IMR-90 (cell line): ENCODE results near the gene NOD1. TPM values are rescaled to one million over a fixed set of nuclear protein-coding genes. Genes with fewer than 3 reads are reported as not detected.

Source experiments
- ATAC-seq: fragments of 200-7000 bp; cut with Tn5 transposase; 2 replicates; pipeline ENCODE4 v1.9.1; 2020; ENCODE audit warnings: low read depth, mild to moderate bottlenecking, moderate library complexity
- BruUV-seq: library from RNA; stranded (reverse); fragments of 400-500 nt; replicated peaks from 2 replicates; lab custom pipeline; 2021; lab: Mats Ljungman, UMichigan
- CTCF ChIA-PET: fragments of 300-600 bp; formaldehyde crosslinking; extraction: SDS; loops from one replicate; lab custom pipeline; 2021; ENCODE audit warnings: antibody characterized with exemption; lab: Yijun Ruan, JAX
- POLR2A ChIA-PET: fragments of 300-600 bp; sonication (Branson Sonifier 250); formaldehyde crosslinking; loops from one replicate; lab custom pipeline; 2022; ENCODE audit warnings: antibody characterized with exemption; ENCODE audit not compliant: unreplicated experiment; lab: Charles Lee
- DNase-seq: peaks from one replicate; pipeline ENCODE4 v3.0.0; 2013
- H2AFZ ChIP-seq: replicated peaks from 2 replicates; pipeline ENCODE3; 2013; ENCODE audit warnings: low read length, mild to moderate bottlenecking; ENCODE audit not compliant: poor library complexity
- H2AK5ac ChIP-seq: 2 replicates; pipeline ENCODE4 v1.6.1; 2013; ENCODE audit warnings: low read depth, low read length, inconsistent platforms
- H2AK9ac ChIP-seq: replicated peaks from 2 replicates; pipeline ENCODE3; 2013; ENCODE audit warnings: mild to moderate bottlenecking, low read depth, low read length, moderate library complexity; ENCODE audit not compliant: poor library complexity
- H2BK120ac ChIP-seq: 2 replicates; pipeline ENCODE4 v1.6.1; 2013; ENCODE audit warnings: low read depth, low read length, inconsistent platforms
- H2BK15ac ChIP-seq: 3 replicates; pipeline ENCODE4 v1.6.1; 2013; ENCODE audit warnings: low read depth, low read length, inconsistent platforms
- H2BK20ac ChIP-seq: 2 replicates; pipeline ENCODE4 v1.6.1; 2013; ENCODE audit warnings: low read depth, mild to moderate bottlenecking, inconsistent platforms, low read length, moderate library complexity
- H2BK5ac ChIP-seq: 2 replicates; pipeline ENCODE4 v1.6.1; 2013; ENCODE audit warnings: mild to moderate bottlenecking, low read depth, low read length, inconsistent platforms; ENCODE audit not compliant: poor library complexity, severe bottlenecking
- H3K14ac ChIP-seq: replicated peaks from 2 replicates; pipeline ENCODE4 v1.6.1; 2013; ENCODE audit warnings: low read depth, low read length, inconsistent platforms
- H3K18ac ChIP-seq: 2 replicates; pipeline ENCODE4 v1.6.1; 2013; ENCODE audit warnings: low read depth, low read length, control low read depth
- H3K23ac ChIP-seq: 2 replicates; pipeline ENCODE4 v1.6.1; 2013; ENCODE audit warnings: low read depth, low read length, inconsistent platforms
- H3K27ac ChIP-seq: 2 replicates; pipeline ENCODE4 v1.5.1; 2013; ENCODE audit warnings: mild to moderate bottlenecking, control low read depth, low read length; ENCODE audit not compliant: insufficient read depth
- H3K27me3 ChIP-seq: 2 replicates; pipeline ENCODE4 v1.6.1; 2013; ENCODE audit warnings: low read length; ENCODE audit not compliant: control insufficient read depth, insufficient read depth
- H3K36me3 ChIP-seq: 2 replicates; pipeline ENCODE4 v1.6.1; 2013; ENCODE audit warnings: low read length, mixed read lengths; ENCODE audit not compliant: control insufficient read depth, insufficient read depth
- H3K4ac ChIP-seq: 2 replicates; pipeline ENCODE4 v1.6.1; 2013; ENCODE audit warnings: low read depth, low read length, inconsistent platforms
- H3K4me1 ChIP-seq: 2 replicates; pipeline ENCODE4 v1.6.1; 2013; ENCODE audit warnings: low read length, mixed read lengths; ENCODE audit not compliant: control insufficient read depth, insufficient read depth
- H3K4me2 ChIP-seq: 2 replicates; pipeline ENCODE4 v1.6.1; 2013; ENCODE audit warnings: low read depth, mild to moderate bottlenecking, control low read depth, low read length, moderate library complexity
- H3K4me3 ChIP-seq: 2 replicates; pipeline ENCODE4 v1.5.1; 2013; ENCODE audit warnings: low read depth, mild to moderate bottlenecking, control low read depth, low read length, moderate library complexity; ENCODE audit not compliant: insufficient read depth
- H3K56ac ChIP-seq: 2 replicates; pipeline ENCODE4 v1.6.1; 2013; ENCODE audit warnings: low read length, inconsistent platforms; ENCODE audit not compliant: insufficient read depth; ENCODE audit errors: extremely low read depth
- H3K79me1 ChIP-seq, 2 experiments: 2 replicates each; pipeline ENCODE4 v1.6.1; 2013; ENCODE audit warnings: low read length in 2 of 2, inconsistent platforms in 1 of 2, low read depth in 1 of 2
- H3K9ac ChIP-seq: 2 replicates; pipeline ENCODE4 v1.6.1; 2013; ENCODE audit warnings: low read depth, low read length, control low read depth
- H3K9me1 ChIP-seq: 2 replicates; pipeline ENCODE4 v1.6.1; 2013; ENCODE audit warnings: low read length, inconsistent platforms; ENCODE audit not compliant: insufficient read depth
- H3K9me3 ChIP-seq: 2 replicates; pipeline ENCODE4 v1.6.1; 2013; ENCODE audit warnings: low read length; ENCODE audit not compliant: control insufficient read depth, insufficient read depth
- H4K20me1 ChIP-seq: 2 replicates; pipeline ENCODE4 v1.6.1; 2013; ENCODE audit warnings: low read length, inconsistent platforms; ENCODE audit not compliant: insufficient read depth
- H4K5ac ChIP-seq: 2 replicates; pipeline ENCODE4 v1.6.1; 2013; ENCODE audit warnings: mild to moderate bottlenecking, low read depth, low read length, control low read depth
- H4K8ac ChIP-seq, 2 experiments: 2 replicates each; pipeline ENCODE4 v1.6.1; 2013; ENCODE audit warnings: low read depth in 2 of 2, low read length in 2 of 2, control low read depth in 1 of 2, inconsistent platforms in 1 of 2
- H4K91ac ChIP-seq: 2 replicates; pipeline ENCODE4 v1.6.1; 2013; ENCODE audit warnings: low read depth, low read length, inconsistent platforms; ENCODE audit not compliant: insufficient read depth
- BHLHE40 ChIP-seq: fragments of 150-350 bp; IDR thresholded peaks from 2 replicates; pipeline ENCODE4 v1.6.1; 2016; ENCODE audit warnings: mild to moderate bottlenecking, low read depth, low read length
- CEBPB ChIP-seq: IDR thresholded peaks from 2 replicates; pipeline ENCODE4 v1.6.1; 2012; ENCODE audit warnings: low read depth, low read length, improper control_type of control experiment
- CHD1 ChIP-seq: IDR thresholded peaks from 2 replicates; pipeline ENCODE4 v1.6.1; 2012; ENCODE audit warnings: low read depth, low read length, improper control_type of control experiment
- CTCF ChIP-seq: conservative IDR thresholded peaks from 2 replicates; pipeline ENCODE4 v1.5.1; 2012; ENCODE audit warnings: mild to moderate bottlenecking, low read depth, low read length, improper control_type of control experiment
- ELK1 ChIP-seq: fragments of 150-350 bp; IDR thresholded peaks from 2 replicates; pipeline ENCODE4 v1.6.1; 2016; ENCODE audit warnings: low read depth, mild to moderate bottlenecking, low read length, moderate library complexity, borderline replicate concordance
- FOS ChIP-seq: fragments of 150-350 bp; IDR thresholded peaks from 2 replicates; pipeline ENCODE4 v1.6.1; 2016; ENCODE audit warnings: low read depth, low read length
- MAFK ChIP-seq: IDR thresholded peaks from 2 replicates; pipeline ENCODE4 v1.6.1; 2012; ENCODE audit warnings: low read depth, low read length, improper control_type of control experiment
- MAZ ChIP-seq: IDR thresholded peaks from 2 replicates; pipeline ENCODE4 v1.6.1; 2012; ENCODE audit warnings: low read depth, mild to moderate bottlenecking, low read length, improper control_type of control experiment, moderate library complexity, borderline replicate concordance
- MXI1 ChIP-seq: IDR thresholded peaks from 2 replicates; pipeline ENCODE4 v1.6.1; 2012; ENCODE audit warnings: low read depth, mild to moderate bottlenecking, low read length, moderate library complexity, borderline replicate concordance
- NFE2L2 ChIP-seq: fragments of 150-350 bp; IDR thresholded peaks from 2 replicates; pipeline ENCODE4 v1.6.1; 2016; ENCODE audit warnings: low read depth, mild to moderate bottlenecking, low read length
- POLR2A ChIP-seq: IDR thresholded peaks from 2 replicates; pipeline ENCODE4 v1.6.1; 2012; ENCODE audit warnings: mild to moderate bottlenecking, low read depth, low read length
- RAD21 ChIP-seq: IDR thresholded peaks from 2 replicates; pipeline ENCODE4 v1.6.1; 2012; ENCODE audit warnings: low read length, improper control_type of control experiment
- RFX5 ChIP-seq: IDR thresholded peaks from 2 replicates; pipeline ENCODE4 v1.8.0; 2012; ENCODE audit warnings: low read depth, mild to moderate bottlenecking, low read length, moderate library complexity
- SMC3 ChIP-seq: fragments of 150-350 bp; IDR thresholded peaks from 2 replicates; pipeline ENCODE4 v1.6.1; 2016; ENCODE audit warnings: low read depth, mild to moderate bottlenecking, antibody characterized with exemption, low read length, moderate library complexity
- USF2 ChIP-seq: fragments of 150-350 bp; IDR thresholded peaks from 2 replicates; pipeline ENCODE4 v1.6.1; 2017; ENCODE audit warnings: mild to moderate bottlenecking, antibody characterized with exemption, low read length, low read depth
- WGBS, 2 experiments: methylation state at CpG; one replicate each; pipeline versions ENCODE4 v1.1.5 to v1.1.7; 2013; ENCODE audit warnings: missing lambda C conversion rate in 2 of 2; ENCODE audit not compliant: insufficient read length in 1 of 2; ENCODE audit errors: extremely low coverage in 2 of 2; 5-methylcytosine and 5-hydroxymethylcytosine counted together
- dilution Hi-C: fragments of 300-500 bp; cut with HindIII; formaldehyde crosslinking; loops from one replicate; pipeline ENCODE4 v1.14.3; 2018; ENCODE audit warnings: low sequenced_read_pairs; ENCODE audit not compliant: unreplicated experiment
- in situ Hi-C: fragments of 300-500 bp; cut with MboI; formaldehyde crosslinking; loops from 3 replicates; pipeline ENCODE4 v1.14.3; 2019; ENCODE audit warnings: low sequenced_read_pairs, inconsistent platforms, mixed read lengths
- intact Hi-C: fragments of 100-400 bp; cut with micrococcal nuclease; formaldehyde crosslinking; loops from 2 replicates; pipeline ENCODE4 v1.10.0; 2022
- polyA plus RNA-seq, 3 experiments: library from polyadenylated mRNA; depleted of rRNA; stranded (reverse); fragments of >200 nt; gene quantifications; 2 replicates each; pipeline ENCODE4 v1.2.3, GENCODE V29; 2012; ENCODE audit warnings: low replicate concordance in 1 of 3
- total RNA-seq: library from RNA; depleted of rRNA; stranded (reverse); fragments of >200 nt; gene quantifications from 2 replicates; pipeline ENCODE4 v1.2.3, GENCODE V29; 2012

Gene NOD1
- total and polyA plus RNA-seq, 2 of the 4 experiments (the other 2 are of a cell fraction), result 1.8 to 3.0 TPM

- H2AK9ac ChIP-seq, result no peak overlapping the region
- H3K9me3 ChIP-seq, result no peaks in the 10 kb centered on the region
- H4K20me1 ChIP-seq, result no peaks in the 10 kb centered on the region
- WGBS, 2 experiments, result no CpG with 5 or more reads among the region's 1 CpG
- H4K8ac ChIP-seq, result no peak overlapping the region
- no peak overlapping the region for H3K4ac ChIP-seq
- no peak overlapping the region for H3K14ac ChIP-seq
- no peak for ATAC-seq
- H3K4me3 ChIP-seq, result no peak overlapping the region
- H2AFZ ChIP-seq, result no peak overlapping the region
- H3K9me1 ChIP-seq, result no peaks in the 10 kb centered on the region
- ChIA-PET POLR2A (no interaction called here), CTCF (no interaction called here)
- H2BK15ac ChIP-seq, result no peak overlapping the region
- intact Hi-C loops (no loop called here), dilution Hi-C loops (no loop called here), in situ Hi-C loops (no loop called here)
- H3K36me3 ChIP-seq, result no peaks in the 10 kb centered on the region
- H3K27me3 ChIP-seq, result no peaks in the 10 kb centered on the region
- no peak overlapping the region for H2BK120ac ChIP-seq
- no peak overlapping the region for H3K23ac ChIP-seq
- H2BK20ac ChIP-seq, result no peak overlapping the region
- H3K4me1 ChIP-seq, result no peaks in the 10 kb centered on the region
- H3K79me1 ChIP-seq, result no peaks in the 10 kb centered on the region
- no TSS peak for BruUV-seq
- TF ChIP-seq RFX5 (no peak), USF2 (no peak), ELK1 (no peak), POLR2A (no peak), BHLHE40 (no peak), FOS (no peak), MAZ (no peak), NFE2L2 (no peak), SMC3 (no peak), CTCF (no peak), CEBPB (no peak), MAFK (no peak), RAD21 (no peak), MXI1 (no peak), CHD1 (no peak)
- DNase-seq, result no peak
- H2BK5ac ChIP-seq, result no peak overlapping the region
- H3K56ac ChIP-seq, result no peak overlapping the region
- no peak overlapping the region for H2AK5ac ChIP-seq
- H3K9ac ChIP-seq, result no peak overlapping the region
- no peak overlapping the region for H3K4me2 ChIP-seq
- no peak overlapping the region for H3K27ac ChIP-seq
- H4K91ac ChIP-seq, result no peak overlapping the region
- no peak overlapping the region for H4K5ac ChIP-seq
- H3K18ac ChIP-seq, result no peak overlapping the region
These were observed 100.3 kb downstream of the NOD1 start for GRCh38 chr7:30378275-30378674.
